GM21576 (cell line): ENCODE data around the gene RASA2.
"Not testable (repeated sequence)": the region's sequence is repeated elsewhere in the genome, so short reads cannot be mapped to it uniquely, and the experiment has no call there.

ENCODE experiments used
- ATAC-seq: cut with Tn5 transposase; IDR thresholded peaks from one replicate; pipeline ENCODE4 v1.9.1; 2021; ENCODE audit warnings: mild to moderate bottlenecking, moderate library complexity; ENCODE audit not compliant: unreplicated experiment

The RASA2 gene

GRCh38 chr3:141575879-141576743 lies 89.3 kb downstream of the RASA2 start:
- ATAC-seq = peak; percentile 53

- no peak for ATAC-seq
Observed at GRCh38 chr3:141576744-141577052, 89.9 kb downstream of the RASA2 start.

- ATAC-seq = no peak
Observed at GRCh38 chr3:141578202-141578973, 91.6 kb downstream of the RASA2 start.

- ATAC-seq = no peak
Observed at GRCh38 chr3:141594357-141594756, 107.5 kb downstream of the RASA2 start.

GRCh38 chr3:141597931-141598330 lies 111.1 kb downstream of the RASA2 start:
- no peak for ATAC-seq

- no peak for ATAC-seq
Observed at GRCh38 chr3:141600331-141600730, 113.5 kb downstream of the RASA2 start.

GRCh38 chr3:141602706-141603105 lies 115.9 kb downstream of the RASA2 start:
- no peak for ATAC-seq

GRCh38 chr3:141603473-141604035 lies 116.7 kb downstream of the RASA2 start:
- no peak for ATAC-seq

GRCh38 chr3:141605883-141606282 lies 119.1 kb downstream of the RASA2 start:
- no peak for ATAC-seq

GRCh38 chr3:141608438-141608837 lies 121.6 kb downstream of the RASA2 start:
- ATAC-seq = no peak

- ATAC-seq = no peak
Observed at GRCh38 chr3:141610939-141611338, 124.1 kb downstream of the RASA2 start.

GRCh38 chr3:141618103-141618910 lies 131.5 kb downstream of the RASA2 start:
- no peak for ATAC-seq

- ATAC-seq = no peak
Observed at GRCh38 chr3:141618938-141619337, 132.1 kb downstream of the RASA2 start.

GRCh38 chr3:141619450-141619849 lies 132.6 kb downstream of the RASA2 start:
- ATAC-seq = no peak

- no peak for ATAC-seq
Observed at GRCh38 chr3:141623691-141624090, 136.9 kb downstream of the RASA2 start.

- no peak for ATAC-seq
Observed at GRCh38 chr3:141625506-141625905, 138.7 kb downstream of the RASA2 start.

GRCh38 chr3:141628334-141628733 lies 141.5 kb downstream of the RASA2 start:
- ATAC-seq = not testable (repeated sequence)

GRCh38 chr3:141628868-141629441 lies 142.1 kb downstream of the RASA2 start:
- ATAC-seq = not testable (repeated sequence)

- ATAC-seq = no peak
Observed at GRCh38 chr3:141629976-141630375, 143.1 kb downstream of the RASA2 start.

GRCh38 chr3:141632779-141633374 lies 146.1 kb downstream of the RASA2 start:
- ATAC-seq = no peak
